ENCODE results near the gene RPAP2.

Gene RPAP2

GRCh38 chr1:92445865-92446264 is 147.0 kb downstream of the RPAP2 start:
- H3K4me3 ChIP-seq (ENCODE audit: low read depth, low read length): no peak overlapping the region
- POLR2A ChIA-PET: no interaction called here
- DNase-seq (ENCODE audit: low read depth, low spot score): no peak
- no peak for TF ChIP-seq CTCF (IDR thresholded peaks at IDR 0.05; ENCODE audit: insufficient read depth, low read length, missing control alignments)
- CTCF ChIA-PET: no interaction called here

GRCh38 chr1:92446546-92446945 is 147.7 kb downstream of the RPAP2 start:
- no peak overlapping the region for H3K4me3 ChIP-seq (ENCODE audit: low read depth, low read length)
- no peak for DNase-seq (ENCODE audit: low read depth, low spot score)
- ChIA-PET CTCF (interaction anchor here (0.7 kb wide), 1 partner anchor 134 kb away, joined by 3 read pairs; no protein-coding TSS in a partner anchor), POLR2A (no interaction called here)
- TF ChIP-seq CTCF (IDR thresholded peaks at IDR 0.05; ENCODE audit: insufficient read depth, low read length, missing control alignments): no peak

GRCh38 chr1:92447033-92447681 is 148.3 kb downstream of the RPAP2 start:
- H3K4me3 ChIP-seq (ENCODE audit: low read depth, low read length): no peak overlapping the region
- DNase-seq (ENCODE audit: low read depth, low spot score): no peak
- ChIA-PET POLR2A (no interaction called here), CTCF (interaction anchor here (0.7 kb wide), 1 partner anchor 135 kb away, joined by 3 read pairs; no protein-coding TSS in a partner anchor)
- no peak for TF ChIP-seq CTCF (IDR thresholded peaks at IDR 0.05; ENCODE audit: insufficient read depth, low read length, missing control alignments)

- ChIA-PET CTCF (no interaction called here), POLR2A (no interaction called here)
- no peak for DNase-seq (ENCODE audit: low read depth, low spot score)
These were observed 149.1 kb downstream of the RPAP2 start for GRCh38 chr1:92447976-92448375.

More at GRCh38 chr1:92447976-92448375, 149.1 kb downstream of the RPAP2 start:
- no peak overlapping the region for H3K4me3 ChIP-seq (ENCODE audit: low read depth, low read length)
- no peak for TF ChIP-seq CTCF (IDR thresholded peaks at IDR 0.05; ENCODE audit: insufficient read depth, low read length, missing control alignments)
